GM19351 (cell line): ENCODE data around the gene PPP2R5B.

Experiments
- ATAC-seq: cut with Tn5 transposase; IDR thresholded peaks from one replicate; pipeline ENCODE4 v1.9.1; 2021; ENCODE audit warnings: mild to moderate bottlenecking, moderate library complexity; ENCODE audit not compliant: unreplicated experiment

The PPP2R5B gene

GRCh38 chr11:64928957-64929356, 4.5 kb downstream of the PPP2R5B start:
- ATAC-seq = no peak

GRCh38 chr11:64929625-64930024, 5.1 kb downstream of the PPP2R5B start:
- ATAC-seq = no peak

DNA sequence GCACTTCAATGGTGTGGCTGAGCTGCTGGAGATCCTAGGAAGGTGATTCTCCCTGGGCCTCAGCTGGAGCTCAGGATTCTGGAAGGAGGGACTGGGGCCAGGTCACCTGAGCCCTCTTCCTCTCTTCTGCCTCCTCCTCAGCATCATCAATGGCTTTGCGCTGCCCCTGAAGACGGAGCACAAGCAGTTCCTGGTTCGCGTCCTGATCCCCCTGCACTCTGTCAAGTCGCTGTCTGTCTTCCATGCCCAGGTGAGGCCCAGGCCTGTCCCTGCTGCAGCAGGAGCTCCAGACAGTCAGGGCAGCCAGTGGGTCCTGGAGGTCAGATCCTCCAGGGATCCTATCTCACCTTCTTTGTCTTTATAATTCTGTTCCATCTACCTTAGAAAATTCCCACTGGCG, 5.9 kb downstream of the PPP2R5B start:
- no peak for ATAC-seq

DNA sequence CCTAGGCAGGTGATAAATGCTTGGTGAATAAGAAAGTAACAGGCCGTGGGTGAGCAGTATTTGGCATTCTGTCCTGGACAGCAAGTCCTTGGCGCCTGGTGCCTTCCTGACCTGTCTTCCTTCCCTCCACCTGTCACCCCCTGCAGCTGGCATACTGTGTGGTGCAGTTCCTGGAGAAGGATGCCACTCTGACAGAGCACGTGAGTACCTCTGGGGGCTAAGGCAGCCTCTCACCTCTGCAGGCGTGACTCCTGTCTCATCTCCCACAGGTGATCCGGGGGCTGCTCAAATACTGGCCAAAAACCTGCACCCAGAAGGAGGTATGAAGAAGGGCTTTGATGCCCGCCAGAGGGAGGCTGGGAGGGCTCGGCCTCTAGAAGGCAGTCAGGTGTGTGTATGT, 6.8 kb downstream of the PPP2R5B start:
- no peak for ATAC-seq

DNA sequence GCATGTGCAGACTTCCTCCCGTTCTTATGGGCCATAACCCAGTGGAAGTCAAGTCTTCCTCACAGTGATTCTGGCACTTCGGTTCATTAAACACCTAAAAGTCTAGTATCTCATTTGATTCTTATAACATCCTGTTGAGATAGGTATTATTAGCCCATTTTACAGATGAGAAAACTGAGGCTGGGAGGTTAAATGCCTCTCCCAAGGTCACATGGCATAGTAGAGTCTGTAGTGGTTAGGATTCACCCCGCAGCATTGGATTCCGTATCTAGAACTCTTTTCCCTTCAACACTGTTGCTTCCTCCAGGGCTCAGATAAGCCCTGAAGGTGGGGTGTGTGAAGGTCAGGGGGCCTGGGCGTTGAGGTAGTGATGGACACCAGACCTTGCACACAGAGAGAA, 7.8 kb downstream of the PPP2R5B start:
- no peak for ATAC-seq

DNA sequence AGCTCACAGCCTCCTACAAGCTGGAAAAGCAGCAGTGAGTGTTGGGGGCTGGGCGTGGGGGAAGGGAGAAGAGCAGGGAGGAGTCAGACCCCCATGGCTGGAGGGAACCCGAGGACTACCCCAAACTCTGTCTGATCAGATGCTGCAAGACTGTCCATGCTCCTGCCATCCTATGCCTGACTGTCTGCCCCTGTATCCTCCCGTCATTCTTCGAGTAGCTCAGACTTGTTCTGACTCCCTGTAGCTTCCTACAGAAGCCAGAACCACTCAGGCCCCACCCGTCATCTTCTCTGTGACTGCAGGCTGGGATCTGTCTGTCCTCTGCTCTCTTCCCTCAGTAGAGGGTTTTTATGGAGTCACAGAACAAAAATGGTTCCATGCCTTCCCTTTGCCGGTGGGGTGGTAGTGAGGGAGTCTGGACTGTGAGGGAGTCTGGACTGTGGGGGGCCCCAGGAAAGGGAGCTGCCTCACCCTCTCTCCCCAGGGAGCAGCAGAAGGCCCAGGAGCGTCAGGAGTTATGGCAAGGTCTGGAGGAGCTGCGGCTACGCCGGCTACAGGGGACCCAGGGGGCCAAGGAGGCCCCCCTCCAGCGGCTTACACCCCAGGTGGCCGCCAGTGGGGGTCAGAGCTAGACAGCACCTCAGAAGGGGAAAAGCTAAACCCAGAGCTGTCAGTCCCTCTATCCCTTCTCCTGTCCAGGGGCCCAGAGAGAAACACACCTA, 8.9 kb downstream of the PPP2R5B start:
- ATAC-seq = no peak

- no peak for ATAC-seq
These were observed 9.6 kb downstream of the PPP2R5B start for GRCh38 chr11:64933935-64934681.

DNA sequence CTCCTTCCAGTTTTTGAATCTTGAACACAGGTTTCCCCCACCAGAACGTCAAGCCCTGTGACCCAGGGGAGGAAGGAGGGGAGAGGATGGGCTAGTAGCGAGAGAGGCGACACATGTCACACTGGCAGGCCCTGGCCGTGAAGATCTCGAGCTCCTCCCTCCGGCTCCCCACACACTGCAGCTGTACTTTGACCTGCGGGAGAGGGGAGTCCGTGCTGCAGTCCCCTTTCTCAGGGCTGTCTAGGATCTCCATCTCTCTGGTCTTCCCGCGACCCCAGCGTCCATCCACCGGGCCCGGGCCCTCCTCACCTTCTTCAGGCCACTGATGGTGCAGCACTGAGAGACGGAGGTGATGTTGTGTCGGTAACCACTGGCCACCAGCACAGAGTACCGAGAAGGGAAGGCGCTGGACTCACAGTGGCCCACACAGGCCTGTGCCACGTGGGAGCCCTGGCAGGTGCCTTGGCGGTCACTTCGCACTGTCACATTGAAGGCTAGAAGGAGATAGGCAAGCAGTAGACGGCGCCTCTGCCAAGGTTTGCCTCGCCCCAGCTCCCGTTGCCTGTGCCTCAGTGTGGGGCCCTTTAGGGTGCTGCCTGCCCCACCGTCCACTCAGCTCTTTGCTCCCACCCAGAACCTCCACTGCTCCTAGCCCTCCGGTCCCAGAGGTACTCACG, 10.3 kb downstream of the PPP2R5B start:
- no peak for ATAC-seq

DNA sequence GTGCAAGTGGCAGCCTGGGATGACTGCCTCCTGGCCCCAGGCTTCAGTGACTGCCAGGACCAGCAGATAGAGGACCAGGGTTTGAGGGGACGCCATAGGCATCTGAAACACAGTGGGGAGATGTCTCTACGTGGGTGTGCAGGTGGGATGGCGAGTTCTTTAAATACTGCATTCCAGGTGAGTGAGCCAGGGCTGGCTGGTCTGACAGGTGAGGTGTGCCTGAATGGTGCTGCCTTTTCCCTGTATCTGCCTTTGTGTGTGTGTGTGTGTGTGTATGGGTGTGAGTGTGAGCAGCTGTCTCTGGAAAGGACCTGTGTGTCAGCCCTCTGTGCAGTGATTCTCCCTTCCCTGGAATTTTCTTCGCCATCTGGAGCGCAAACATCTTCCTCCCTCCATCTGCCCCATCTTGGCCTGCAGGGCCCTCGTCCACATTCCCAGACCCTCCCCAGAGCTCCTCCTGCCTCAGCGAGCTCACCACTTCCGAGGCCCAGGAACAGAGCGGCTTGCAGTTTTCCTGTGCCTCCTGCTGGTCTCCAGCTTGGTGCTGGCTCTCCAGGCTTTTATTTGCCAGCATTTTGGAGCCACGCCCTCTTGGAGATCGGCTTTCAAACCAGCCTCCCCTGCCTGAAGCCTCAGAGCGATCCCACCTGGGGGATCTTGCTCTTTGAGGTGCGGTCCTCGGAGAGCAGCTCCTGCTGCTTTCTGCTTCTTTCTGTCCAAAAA, 11.0 kb downstream of the PPP2R5B start, which contains the start of gene GPHA2:
Gene GPHA2, minus strand, starts transcription at position 535 of the 723 bp plus-strand sequence. Its CDS starts 433 bp downstream, at position 102.
- no peak for ATAC-seq

- no peak for ATAC-seq
These were observed 12.1 kb downstream of the PPP2R5B start for GRCh38 chr11:64936539-64936938.

- ATAC-seq = no peak
These were observed 22.8 kb downstream of the PPP2R5B start for GRCh38 chr11:64947208-64947814.

- no peak for ATAC-seq
These were observed 27.0 kb downstream of the PPP2R5B start for GRCh38 chr11:64951529-64951928.

- no peak for ATAC-seq
These were observed 29.7 kb downstream of the PPP2R5B start for GRCh38 chr11:64954201-64954600.

DNA sequence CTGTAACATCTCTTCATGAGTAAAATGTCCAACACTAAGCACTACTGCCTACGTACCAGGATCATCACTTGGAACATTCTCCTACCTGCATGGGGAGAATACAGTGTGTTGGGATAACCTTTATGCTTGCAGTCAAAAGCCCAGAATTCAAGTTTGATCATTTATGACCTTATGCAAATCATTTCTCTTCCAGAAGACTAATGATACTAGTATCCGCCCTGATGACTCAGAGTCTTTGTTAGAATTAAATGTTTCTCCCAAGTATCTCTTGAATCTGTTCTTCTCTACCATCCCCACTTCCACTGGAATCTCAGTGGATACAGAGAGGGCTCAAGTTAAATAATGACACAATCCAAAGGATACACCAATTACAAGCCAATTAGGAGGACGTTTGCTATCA, 35.0 kb downstream of the PPP2R5B start:
- no peak for ATAC-seq

DNA sequence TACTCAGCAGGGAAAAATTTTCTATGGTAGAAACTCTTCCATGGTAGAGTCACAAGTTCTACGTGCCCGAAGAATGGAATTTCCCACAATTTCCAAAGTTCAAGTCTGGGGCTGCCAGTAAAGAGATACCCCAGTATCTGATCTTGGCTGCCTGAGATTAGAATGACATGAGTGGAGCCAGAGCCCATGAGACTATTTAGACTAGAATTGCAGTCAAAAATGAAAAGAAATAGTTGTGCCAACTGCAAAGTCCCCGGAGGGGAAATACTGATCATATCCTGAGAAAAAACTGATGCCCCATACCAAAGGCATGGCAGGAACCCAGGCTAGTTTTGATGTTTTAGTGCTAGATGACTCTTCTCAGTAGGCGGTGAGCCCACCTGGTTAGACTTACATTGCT, 36.2 kb downstream of the PPP2R5B start:
- ATAC-seq = no peak

DNA sequence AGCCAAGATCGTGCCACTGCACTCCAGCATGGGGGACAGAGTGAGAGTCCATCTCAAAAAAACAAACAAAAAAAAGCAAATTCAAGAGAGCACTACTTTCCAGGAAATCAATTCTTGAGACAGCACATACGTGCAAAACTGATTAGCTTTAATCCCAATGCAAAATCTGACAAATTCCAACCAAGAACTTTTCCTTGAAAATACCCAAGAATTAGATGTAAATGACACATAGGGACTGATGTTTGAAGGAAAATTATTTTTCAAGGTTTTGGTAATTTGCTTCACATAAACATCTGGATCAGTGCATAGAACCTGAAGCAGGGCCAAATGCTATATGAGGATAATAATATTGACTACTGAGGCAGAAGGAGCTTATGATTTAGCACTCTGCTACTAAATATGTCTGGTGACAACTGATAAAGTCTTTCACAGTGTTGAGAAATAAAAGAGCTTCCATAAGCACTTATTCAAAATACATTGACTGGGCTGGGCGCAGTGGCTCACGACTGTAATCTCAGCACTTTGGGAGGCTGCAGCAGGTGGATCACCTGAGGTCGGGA, 38.7 kb downstream of the PPP2R5B start:
- ATAC-seq = no peak

GRCh38 chr11:64967375-64967774, 42.9 kb downstream of the PPP2R5B start:
- ATAC-seq = no peak

GRCh38 chr11:64969209-64969608, 44.7 kb downstream of the PPP2R5B start:
- ATAC-seq = no peak

DNA sequence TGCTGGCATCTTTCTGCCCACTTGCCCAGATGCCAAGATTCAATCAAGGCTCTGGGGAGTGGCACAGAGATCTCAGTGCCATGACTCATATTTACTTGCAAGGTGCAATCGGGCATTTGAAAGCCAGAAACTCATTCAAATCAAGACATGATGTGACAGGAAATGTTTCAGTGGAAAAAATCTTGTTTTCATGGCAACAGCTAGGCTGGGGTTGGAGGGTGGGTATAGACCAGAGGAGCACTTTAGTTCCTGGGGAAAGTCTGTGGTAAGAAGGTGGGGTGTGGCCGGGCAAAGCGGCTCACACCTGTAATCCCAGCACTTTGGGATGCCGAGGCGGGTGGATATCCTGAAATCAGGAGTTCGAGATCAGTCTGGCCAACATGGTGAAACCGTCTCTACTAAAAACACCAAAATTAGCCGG, 46.3 kb downstream of the PPP2R5B start:
- ATAC-seq = no peak
